ENCODE measurements around the gene NISCH. TPM values are rescaled to one million over a fixed set of nuclear protein-coding genes. Genes with fewer than 3 reads are reported as not detected.
"Not testable (repeated sequence)": the region's sequence is repeated elsewhere in the genome, so short reads cannot be mapped to it uniquely, and the experiment has no call there.

NISCH gene
- total RNA-seq, 2 experiments from 2014 or later = 58.9 to 60.7 TPM

- POLR2A ChIA-PET = interaction anchor here (0.5 kb wide), 1 partner anchor 72 kb away, joined by 5 read pairs; no protein-coding TSS in a partner anchor
- CTCF ChIA-PET = interaction anchor here (1.1 kb wide), 1 partner anchor 32 kb away, joined by 4 read pairs; no protein-coding TSS in a partner anchor
These were observed 62.7 kb downstream of the NISCH start for GRCh38 chr3:52517796-52518722.

- CTCF ChIA-PET = interaction anchor here (1.1 kb wide), 1 partner anchor 33 kb away, joined by 4 read pairs; no protein-coding TSS in a partner anchor
These were observed 63.5 kb downstream of the NISCH start for GRCh38 chr3:52518723-52519444.

GRCh38 chr3:52519445-52520140 lies 64.2 kb downstream of the NISCH start:
- CTCF ChIA-PET = no interaction called here

More at GRCh38 chr3:52518723-52519444, 63.5 kb downstream of the NISCH start:
- POLR2A ChIA-PET = interaction anchor here (0.5 kb wide), 1 partner anchor 72 kb away, joined by 5 read pairs; no protein-coding TSS in a partner anchor

DNA sequence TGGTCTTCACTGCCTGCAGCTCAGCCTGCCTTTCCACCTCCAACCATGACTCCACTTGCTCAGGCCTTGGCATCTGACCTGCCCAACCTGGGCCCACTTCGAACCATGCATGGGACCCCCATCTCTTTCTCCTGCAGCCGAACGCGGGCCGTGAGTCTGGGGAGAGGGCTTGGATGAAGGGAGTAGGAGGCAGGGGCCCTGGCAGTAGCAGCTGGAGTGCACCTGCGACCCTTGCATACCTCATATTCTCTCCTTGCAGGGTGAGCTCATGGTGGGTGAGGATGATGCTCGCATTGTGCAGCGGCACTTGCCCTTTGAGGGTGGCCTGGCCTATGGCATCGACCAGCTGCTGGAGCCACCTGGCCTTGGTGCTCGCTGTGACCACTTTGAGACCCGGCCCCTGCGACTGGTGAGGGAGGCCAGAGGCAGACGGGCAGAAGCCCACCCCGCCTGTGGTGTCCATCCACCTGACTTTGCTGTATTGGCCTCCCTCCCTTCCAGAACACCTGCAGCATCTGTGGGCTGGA lies 64.8 kb downstream of the NISCH start:
- POLR2A ChIA-PET = no interaction called here

More at GRCh38 chr3:52519445-52520140, 64.2 kb downstream of the NISCH start:
- POLR2A ChIA-PET = no interaction called here

GRCh38 chr3:52520716-52521487 lies 65.5 kb downstream of the NISCH start:
- ChIA-PET POLR2A (no interaction called here), CTCF (no interaction called here)

More for the DNA sequence above, 64.8 kb downstream of the NISCH start:
- CTCF ChIA-PET = no interaction called here

- POLR2A ChIA-PET = no interaction called here
- CTCF ChIA-PET = no interaction called here
These were observed 66.1 kb downstream of the NISCH start for GRCh38 chr3:52521488-52521824.

- CTCF ChIA-PET = no interaction called here
- POLR2A ChIA-PET = no interaction called here
These were observed 66.7 kb downstream of the NISCH start for GRCh38 chr3:52521881-52522650.

- CTCF ChIA-PET = no interaction called here
- POLR2A ChIA-PET = no interaction called here
These were observed 67.3 kb downstream of the NISCH start for GRCh38 chr3:52522651-52523251.

DNA sequence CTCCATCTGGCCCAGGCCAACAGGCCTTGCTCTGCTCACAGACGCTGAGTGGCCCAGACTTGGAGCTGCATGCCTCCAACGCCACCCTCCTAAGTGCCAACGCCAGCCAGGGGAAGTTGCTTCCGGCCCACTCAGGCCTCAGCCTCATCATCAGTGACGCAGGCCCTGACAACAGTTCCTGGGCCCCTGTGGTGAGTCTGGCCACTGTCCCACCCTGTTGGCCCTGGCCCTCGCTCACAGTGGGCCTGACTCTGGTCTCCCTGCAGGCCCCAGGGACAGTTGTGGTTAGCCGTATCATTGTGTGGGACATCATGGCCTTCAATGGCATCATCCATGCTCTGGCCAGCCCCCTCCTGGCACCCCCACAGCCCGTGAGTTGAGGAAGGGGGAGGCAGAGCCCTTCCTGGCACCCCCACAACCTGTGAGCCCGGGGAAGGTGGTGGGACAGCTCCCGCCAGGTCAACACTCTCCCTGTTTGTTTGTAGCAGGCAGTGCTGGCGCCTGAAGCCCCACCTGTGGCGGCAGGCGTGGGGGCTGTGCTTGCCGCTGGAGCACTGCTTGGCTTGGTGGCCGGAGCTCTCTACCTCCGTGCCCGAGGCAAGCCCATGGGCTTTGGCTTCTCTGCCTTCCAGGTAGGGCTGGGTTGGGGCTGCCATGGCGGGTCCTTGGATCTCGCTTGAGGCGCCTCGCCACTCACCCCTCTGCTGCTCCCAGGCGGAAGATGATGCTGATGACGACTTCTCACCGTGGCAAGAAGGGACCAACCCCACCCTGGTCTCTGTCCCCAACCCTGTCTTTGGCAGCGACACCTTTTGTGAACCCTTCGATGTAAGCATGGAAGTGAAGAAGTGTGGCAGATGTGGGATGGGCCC lies 68.2 kb downstream of the NISCH start:
- ChIA-PET CTCF (no interaction called here), POLR2A (no interaction called here)

DNA sequence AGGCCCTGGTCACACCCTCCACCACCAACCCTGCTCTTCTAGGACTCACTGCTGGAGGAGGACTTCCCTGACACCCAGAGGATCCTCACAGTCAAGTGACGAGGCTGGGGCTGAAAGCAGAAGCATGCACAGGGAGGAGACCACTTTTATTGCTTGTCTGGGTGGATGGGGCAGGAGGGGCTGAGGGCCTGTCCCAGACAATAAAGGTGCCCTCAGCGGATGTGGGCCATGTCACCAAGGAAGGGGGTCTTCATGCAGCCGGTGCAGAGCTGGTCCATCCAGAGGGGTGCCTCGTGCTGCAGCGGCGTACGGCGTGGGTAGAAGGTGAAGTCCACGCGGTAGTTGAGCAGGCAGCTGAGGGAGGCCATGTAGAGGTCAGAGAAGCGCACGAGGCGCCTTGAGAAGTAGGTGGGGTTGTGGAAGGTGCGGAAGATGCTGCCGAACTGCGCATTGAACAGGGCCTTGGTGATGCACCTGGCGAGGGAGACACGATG lies 68.9 kb downstream of the NISCH start:
- ChIA-PET POLR2A (no interaction called here), CTCF (no interaction called here)

DNA sequence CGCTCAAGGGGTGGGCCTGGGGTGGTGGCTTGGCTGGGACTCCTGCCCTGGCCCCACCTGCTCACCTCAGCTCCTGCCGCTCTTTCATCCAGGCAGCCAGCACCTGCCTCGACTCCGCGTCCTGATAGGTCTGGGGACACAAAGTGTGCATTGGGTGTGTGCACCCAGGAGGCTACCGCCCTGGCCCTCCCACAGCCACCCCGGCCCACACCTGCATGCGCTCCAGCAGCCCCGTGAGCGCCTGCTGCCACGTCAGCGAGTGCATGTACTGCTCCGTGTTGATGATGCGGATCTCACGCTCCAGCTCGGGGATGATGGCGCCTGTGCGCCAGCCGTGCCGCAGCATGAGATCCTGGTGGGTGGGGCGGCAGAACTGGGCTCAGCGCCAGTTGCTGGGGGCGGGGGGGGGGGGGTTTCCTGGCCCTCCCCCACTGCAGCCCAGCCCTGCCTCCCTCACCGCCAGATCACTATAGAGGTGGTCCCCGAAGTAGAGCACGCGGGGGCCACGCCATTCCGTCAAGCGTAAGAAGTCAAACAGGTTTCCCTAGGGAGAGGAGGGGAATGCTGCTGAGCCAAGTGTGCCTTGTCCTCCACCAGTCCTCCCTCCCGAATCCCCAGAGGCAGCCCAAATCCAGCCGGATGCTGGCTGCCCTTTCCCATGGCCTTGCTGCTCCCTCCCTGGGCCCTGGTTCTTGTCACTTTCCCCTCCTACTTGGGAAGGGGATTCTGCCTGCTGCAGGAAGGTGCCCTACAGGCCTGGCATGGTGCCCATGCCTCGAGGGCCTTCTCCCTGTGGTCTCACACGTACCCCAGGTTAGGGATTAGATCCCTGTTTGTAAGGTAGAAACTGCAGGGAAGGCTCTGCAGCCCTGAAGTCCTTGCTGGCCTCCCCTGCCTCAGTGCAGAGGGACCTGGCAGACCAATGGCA lies 69.6 kb downstream of the NISCH start:
- ChIA-PET CTCF (interaction anchor here (0.9 kb wide), 1 partner anchor 44 kb away, joined by 3 read pairs; no protein-coding TSS in a partner anchor), POLR2A (no interaction called here)

- CTCF ChIA-PET = interaction anchor here (0.9 kb wide), 1 partner anchor 45 kb away, joined by 3 read pairs; no protein-coding TSS in a partner anchor
- POLR2A ChIA-PET = interaction anchor here (1.1 kb wide), 1 partner anchor 10 kb away, joined by 3 read pairs; the partner anchor contains the start of gene UQCC5
These were observed 70.5 kb downstream of the NISCH start for GRCh38 chr3:52525680-52526561.

DNA sequence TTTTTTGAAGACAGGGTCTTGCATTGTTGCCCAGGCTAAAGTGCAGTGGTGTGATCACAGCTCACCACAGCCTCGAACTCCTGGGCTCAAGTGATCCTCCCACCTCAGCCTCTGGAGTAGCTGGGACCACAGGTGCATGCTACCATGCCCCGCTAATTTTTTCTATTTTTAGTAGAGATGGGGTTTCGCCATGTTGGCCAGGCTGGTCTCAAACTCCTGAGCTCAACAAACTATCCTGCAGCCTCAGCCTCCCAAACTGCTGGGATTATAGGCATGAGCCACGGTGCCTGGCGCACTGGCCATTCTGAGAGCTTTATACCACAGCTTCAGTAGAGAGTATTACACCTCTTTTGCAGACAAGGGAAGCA lies 71.3 kb downstream of the NISCH start:
- CTCF ChIA-PET = not testable (repeated sequence)
- POLR2A ChIA-PET = interaction anchor here (1.1 kb wide), 1 partner anchor 9 kb away, joined by 3 read pairs; the partner anchor contains the start of gene UQCC5

- CTCF ChIA-PET = interaction anchor here (0.6 kb wide), 1 partner anchor 102 kb away, joined by 3 read pairs; no protein-coding TSS in a partner anchor
- POLR2A ChIA-PET = interaction anchor here (1.1 kb wide), 1 partner anchor 9 kb away, joined by 3 read pairs; the partner anchor contains the start of gene UQCC5
These were observed 71.8 kb downstream of the NISCH start for GRCh38 chr3:52527039-52527731.
